HUES64 (cell line): Measurements from ENCODE around the gene ADAMTS16.

Experiments used
- H3K27ac ChIP-seq: 2 replicates; pipeline ENCODE4 v1.7.0; 2013; ENCODE audit warnings: low read depth, low read length, inconsistent platforms
- H3K27me3 ChIP-seq: 2 replicates; pipeline ENCODE4 v1.6.1; 2013; ENCODE audit warnings: mild to moderate bottlenecking, low read length; ENCODE audit not compliant: insufficient read depth
- H3K36me3 ChIP-seq: 2 replicates; pipeline ENCODE4 v1.6.1; 2013; ENCODE audit warnings: mild to moderate bottlenecking, low read length; ENCODE audit not compliant: insufficient read depth
- H3K4me1 ChIP-seq: 2 replicates; pipeline ENCODE4 v1.6.1; 2013; ENCODE audit warnings: mild to moderate bottlenecking, low read length, moderate library complexity; ENCODE audit not compliant: insufficient read depth
- H3K4me3 ChIP-seq: 2 replicates; pipeline ENCODE4 v1.5.1; 2013; ENCODE audit warnings: mild to moderate bottlenecking, low read length, moderate library complexity
- H3K9ac ChIP-seq: 2 replicates; pipeline ENCODE4 v1.6.1; 2013; ENCODE audit warnings: mild to moderate bottlenecking, low read depth, low read length
- H3K9me3 ChIP-seq: 2 replicates; pipeline ENCODE4 v1.6.1; 2013; ENCODE audit warnings: low read depth, low read length; ENCODE audit not compliant: insufficient read depth
- WGBS: fragments of 150-250, 120-280 bp; methylation state at CpG from one replicate; pipeline ENCODE4 v1.1.7; 2013; ENCODE audit warnings: missing lambda C conversion rate; 5-methylcytosine and 5-hydroxymethylcytosine counted together

The ADAMTS16 gene

GRCh38 chr5:5363045-5363444 is 222.9 kb downstream of the ADAMTS16 start:
- Histone ChIP-seq H3K36me3 (no peaks in the 10 kb centered on the region), H3K9me3 (no peaks in the 10 kb centered on the region), H3K4me3 (no peak overlapping the region), H3K4me1 (peaks cover 17% of the 10 kb centered on the region), H3K27ac (no peak overlapping the region), H3K9ac (no peak overlapping the region), H3K27me3 (no peaks in the 10 kb centered on the region)
- WGBS: 95% methylated on average over 3 of the region's 3 CpGs

- WGBS: 91% methylated on average over 7 of the region's 7 CpGs
- no peak overlapping the region for H3K27ac ChIP-seq
- H3K9me3 ChIP-seq: no peaks in the 10 kb centered on the region
- H3K9ac ChIP-seq: no peak overlapping the region
- no peaks in the 10 kb centered on the region for H3K27me3 ChIP-seq
- peaks cover 21% of the 10 kb centered on the region for H3K4me1 ChIP-seq
- H3K36me3 ChIP-seq: no peaks in the 10 kb centered on the region
- no peak overlapping the region for H3K4me3 ChIP-seq
Measured at GRCh38 chr5:5364932-5365331, 224.8 kb downstream of the ADAMTS16 start.

- 95% methylated on average over 1 of the region's 1 CpG for WGBS
- H3K36me3 ChIP-seq: no peaks in the 10 kb centered on the region
- H3K4me1 ChIP-seq: peaks cover 14% of the 10 kb centered on the region
- no peaks in the 10 kb centered on the region for H3K27me3 ChIP-seq
- no peak overlapping the region for H3K27ac ChIP-seq
- H3K9me3 ChIP-seq: no peaks in the 10 kb centered on the region
- H3K9ac ChIP-seq: no peak overlapping the region
- no peak overlapping the region for H3K4me3 ChIP-seq
Measured at GRCh38 chr5:5367739-5368138, 227.6 kb downstream of the ADAMTS16 start.

GRCh38 chr5:5369051-5369605 is 229.0 kb downstream of the ADAMTS16 start:
- Histone ChIP-seq H3K27ac (no peak overlapping the region), H3K36me3 (no peaks in the 10 kb centered on the region), H3K9ac (no peak overlapping the region), H3K4me1 (peaks cover 13% of the 10 kb centered on the region; the same call in 1 of the 2 replicates), H3K27me3 (no peaks in the 10 kb centered on the region), H3K9me3 (no peaks in the 10 kb centered on the region), H3K4me3 (no peak overlapping the region)
- 96% methylated on average over 4 of the region's 4 CpGs for WGBS
